ENCODE measurements around the gene UCK2.
"Not testable (repeated sequence)": the region's sequence is repeated elsewhere in the genome, so short reads cannot be mapped to it uniquely, and the experiment has no call there.

UCK2 gene

GRCh38 chr1:165827268-165828102, at the start of gene UCK2:
Gene UCK2, plus strand, starts transcription at chr1:165827614. Its CDS starts 220 bp downstream, at chr1:165827834.
- peak; percentile 42 to 55 for DNase-seq

- DNase-seq: not testable (repeated sequence)
Measured at GRCh38 chr1:165778197-165778596, 49.2 kb upstream of the UCK2 start.

DNA sequence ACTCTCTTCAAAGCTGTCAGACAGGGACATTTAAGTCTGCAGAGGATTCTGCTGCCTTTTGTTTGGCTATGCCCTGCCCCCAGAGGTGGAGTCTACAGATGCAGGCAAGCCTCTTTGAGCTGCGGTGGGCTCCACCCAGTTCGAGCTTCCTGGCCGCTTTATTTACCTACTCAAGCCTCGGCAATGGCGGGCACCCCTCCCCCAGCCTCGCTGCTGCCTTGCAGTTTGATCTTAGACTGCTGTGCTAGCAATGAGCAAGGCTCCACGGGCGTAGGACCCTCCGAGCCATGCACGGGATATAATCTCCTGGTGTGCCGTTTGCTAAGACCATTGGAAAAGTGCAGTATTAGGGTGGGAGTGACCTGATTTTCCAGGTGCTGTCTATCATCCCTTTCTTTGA, 43.9 kb upstream of the UCK2 start:
- not testable (repeated sequence) for DNase-seq

DNA sequence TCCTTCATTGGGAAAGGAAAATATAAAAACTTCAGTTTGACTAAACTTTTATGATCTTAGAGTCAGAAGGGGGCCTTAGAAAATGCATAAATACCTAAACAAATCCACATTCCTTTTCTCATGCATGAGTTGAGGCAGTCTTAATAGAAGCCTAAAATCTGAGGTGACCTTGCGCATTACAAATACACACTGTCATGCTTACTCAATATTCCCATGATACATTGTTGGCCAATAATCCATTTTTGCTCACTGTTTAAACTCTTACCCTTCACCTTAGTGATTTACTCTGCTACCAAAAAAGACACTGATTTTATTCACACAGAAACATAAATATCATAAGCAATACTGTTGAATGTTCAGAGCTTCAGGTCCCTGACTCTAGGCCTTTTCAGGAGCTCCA, 39.7 kb upstream of the UCK2 start:
- DNase-seq: no peak

DNA sequence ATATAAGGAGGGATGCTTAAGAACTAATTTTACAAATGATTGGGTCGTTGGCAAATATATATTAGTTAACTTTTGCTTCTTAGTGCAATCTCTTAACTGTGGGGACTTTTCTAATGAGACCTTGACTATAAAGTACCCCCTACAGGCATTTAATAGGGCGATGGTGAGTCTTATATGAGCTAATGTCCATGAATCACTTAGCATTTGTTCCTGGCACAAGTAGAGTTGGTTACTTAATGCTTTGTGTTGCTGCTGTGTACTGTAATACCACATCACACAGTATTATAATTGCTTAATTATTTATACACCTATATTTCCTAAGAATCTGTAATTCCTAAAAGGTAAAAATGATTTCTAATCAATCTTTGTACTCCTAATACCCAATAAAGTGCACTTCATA, 33.5 kb upstream of the UCK2 start:
- no peak for DNase-seq

- DNase-seq: no peak
Measured at GRCh38 chr1:165795894-165796293, 31.5 kb upstream of the UCK2 start.

DNA sequence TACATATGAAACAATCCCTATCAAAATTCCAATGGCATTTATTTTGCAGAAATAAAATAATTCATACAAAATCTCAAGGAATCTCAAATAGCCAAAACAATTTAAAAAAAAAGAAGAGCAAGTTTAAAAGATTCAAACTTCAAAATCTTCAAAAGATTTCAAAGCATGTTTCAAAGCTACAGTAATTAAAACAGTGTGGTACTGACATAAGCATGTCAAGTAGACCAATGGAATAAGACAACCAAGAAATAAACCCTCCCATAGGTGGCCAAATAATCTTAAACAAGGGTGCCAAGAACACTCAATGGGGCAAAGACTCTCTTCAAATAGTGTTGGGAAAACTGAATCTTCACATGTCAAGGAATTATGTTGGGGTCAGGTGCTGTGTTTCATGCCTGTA, 28.0 kb upstream of the UCK2 start:
- no peak for DNase-seq

GRCh38 chr1:165804513-165804912, 22.9 kb upstream of the UCK2 start:
- DNase-seq: not testable (repeated sequence)

- DNase-seq: no peak
Measured at GRCh38 chr1:165807613-165808012, 19.8 kb upstream of the UCK2 start.

- no peak for DNase-seq
Measured at GRCh38 chr1:165815725-165816124, 11.7 kb upstream of the UCK2 start.

DNA sequence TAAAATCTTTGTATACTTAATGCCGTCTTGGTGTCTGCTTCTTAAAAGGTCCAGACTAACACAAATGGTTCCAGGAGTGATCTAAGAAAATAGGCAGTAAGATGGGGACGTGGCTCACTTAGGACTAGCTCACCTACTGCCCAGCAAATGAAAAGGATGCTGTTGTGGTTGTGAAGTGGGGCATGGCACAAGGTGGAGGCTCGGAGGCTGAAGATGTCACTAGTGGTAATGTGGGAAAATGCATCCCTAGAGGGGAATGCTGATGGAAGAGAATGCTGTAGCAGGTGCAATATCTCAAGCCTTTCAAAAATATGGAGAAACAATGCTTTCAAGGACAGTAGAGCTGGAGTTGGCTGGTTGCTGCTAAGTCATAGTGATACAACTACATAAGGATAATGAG, 11.3 kb upstream of the UCK2 start:
- no peak for DNase-seq

GRCh38 chr1:165816826-165817497, 10.5 kb upstream of the UCK2 start:
- DNase-seq: no peak

DNA sequence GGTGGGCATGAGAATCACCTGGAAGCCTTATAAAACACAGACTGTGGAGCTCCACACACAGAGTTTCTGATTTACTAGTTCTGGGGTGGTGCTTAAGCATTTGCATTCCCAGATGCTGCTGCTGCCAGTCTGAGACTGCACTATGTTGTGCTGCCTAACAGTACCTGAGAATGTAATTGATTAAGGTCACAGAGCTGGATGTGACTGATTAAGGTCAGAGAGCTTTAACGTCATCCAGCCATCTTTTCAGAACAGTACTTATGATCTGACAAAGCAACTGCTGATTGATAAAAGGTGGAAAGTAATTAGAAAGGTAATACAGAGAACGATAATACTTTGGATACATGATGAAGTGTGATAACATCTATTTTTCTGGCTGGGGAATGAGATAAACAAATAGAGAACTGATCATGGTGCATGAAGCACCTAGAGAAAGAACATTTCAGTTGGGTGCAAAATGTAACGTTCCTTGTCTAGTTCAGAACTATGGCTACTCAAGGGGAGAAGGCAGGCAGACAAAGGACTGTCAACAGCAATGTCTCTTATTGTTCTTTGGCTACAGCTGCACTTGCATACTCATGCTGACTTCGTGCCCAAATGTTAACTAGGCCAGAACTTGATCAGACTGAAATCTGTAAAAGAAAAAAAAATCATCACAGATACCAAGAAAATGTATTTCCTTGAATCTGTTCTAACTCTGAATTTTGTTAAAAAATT, 3.7 kb upstream of the UCK2 start:
- no peak for DNase-seq

GRCh38 chr1:165824269-165824643, 3.2 kb upstream of the UCK2 start:
- no peak for DNase-seq

- DNase-seq: no peak
Measured at GRCh38 chr1:165826565-165827267, 698 bp upstream of the UCK2 start.

GRCh38 chr1:165828103-165828668, 772 bp downstream of the UCK2 start:
- peak; percentile 23 to 41 for DNase-seq

DNA sequence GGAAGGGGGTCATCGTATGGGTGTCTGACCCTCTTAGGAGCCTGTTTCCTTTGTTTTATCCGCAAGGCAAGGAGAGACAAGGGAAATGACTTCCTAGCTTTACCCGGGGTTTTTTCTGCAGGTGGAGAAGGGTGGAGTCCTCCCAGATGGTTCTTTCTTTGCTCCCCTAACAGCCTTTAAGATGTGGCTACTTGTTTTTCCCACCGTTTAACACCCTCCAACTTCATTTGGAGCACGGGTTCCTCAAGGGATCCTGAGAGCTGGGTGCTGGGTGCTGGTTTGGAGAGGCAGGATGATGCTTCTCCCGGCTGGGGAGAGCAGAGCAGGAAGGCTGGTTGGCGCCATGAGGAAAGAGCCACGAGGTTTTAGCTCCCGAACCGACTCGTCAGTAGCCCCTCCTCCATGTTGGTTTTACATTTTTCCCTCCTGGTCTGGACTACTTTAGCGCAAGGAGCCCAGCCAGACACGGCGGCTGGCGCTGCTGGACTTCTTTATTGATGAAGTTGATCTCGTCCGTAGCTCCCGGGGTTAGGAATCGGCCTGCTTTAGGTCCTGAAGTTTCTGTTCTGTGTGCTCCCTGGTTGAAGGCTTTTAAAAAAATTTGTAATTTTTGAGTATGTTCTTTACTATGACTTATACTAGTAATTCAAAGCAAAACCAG, 1.4 kb downstream of the UCK2 start:
- DNase-seq: no peak

- DNase-seq: no peak
Measured at GRCh38 chr1:165829888-165830287, 2.5 kb downstream of the UCK2 start.

- DNase-seq: no peak
Measured at GRCh38 chr1:165831146-165831545, 3.7 kb downstream of the UCK2 start.

DNA sequence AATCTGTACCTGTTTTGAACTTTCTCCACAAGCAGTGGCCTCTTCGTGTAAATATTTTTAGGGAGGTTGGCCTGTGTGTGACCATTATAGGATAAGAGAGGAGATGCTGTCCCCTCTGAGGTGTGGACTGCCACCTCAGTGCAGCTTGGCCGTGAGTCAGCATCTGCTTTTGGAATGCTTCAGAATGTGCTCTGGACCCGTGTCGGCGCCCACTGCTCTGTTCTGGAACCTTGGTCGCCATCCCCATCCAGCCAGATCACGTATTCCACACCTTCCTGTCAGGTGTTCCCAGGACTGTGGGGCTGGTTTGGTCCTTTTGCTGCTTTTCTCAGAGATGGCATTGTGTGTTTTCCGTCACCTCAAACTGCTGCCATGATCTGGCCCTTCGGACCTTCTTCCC, 5.5 kb downstream of the UCK2 start:
- DNase-seq: no peak

DNA sequence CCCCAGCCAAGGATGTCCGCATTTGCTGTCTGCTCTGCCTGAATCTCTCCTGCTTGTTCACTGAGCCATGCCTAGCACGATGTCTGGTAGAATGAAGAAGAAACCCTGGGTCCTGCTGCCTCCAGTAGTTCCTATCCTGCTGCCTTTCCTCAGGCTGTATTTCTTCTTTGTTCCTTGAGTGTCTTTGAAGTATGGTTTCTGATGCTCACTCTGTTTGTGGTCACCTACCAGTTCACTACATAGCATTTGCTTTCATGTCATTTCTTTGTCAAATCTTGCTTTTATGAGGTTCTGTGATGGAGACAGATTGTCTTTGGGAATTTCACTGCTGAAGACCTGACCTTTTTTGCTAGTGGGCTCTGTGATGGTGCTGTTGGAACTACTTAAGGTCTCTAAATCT, 5.9 kb downstream of the UCK2 start:
- DNase-seq: no peak

DNA sequence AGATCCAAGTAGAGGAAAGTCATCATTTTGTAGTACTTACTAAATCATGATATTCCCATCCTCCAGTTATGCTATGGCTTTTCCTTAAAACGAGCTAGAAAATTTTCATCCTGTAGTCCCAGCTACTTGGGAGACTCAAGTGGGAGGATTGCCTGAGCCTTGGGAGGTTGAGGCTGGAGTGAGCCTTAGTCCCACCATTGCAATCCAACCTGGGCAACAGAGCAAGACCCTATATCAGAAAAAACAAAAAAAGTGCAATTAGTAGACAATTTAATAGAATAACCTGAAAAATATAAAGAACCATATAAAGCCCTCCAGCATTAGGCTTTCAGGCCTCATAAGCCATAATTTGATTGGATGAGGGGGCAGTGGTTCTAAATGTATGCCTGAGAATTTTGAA, 6.8 kb downstream of the UCK2 start:
- DNase-seq: no peak
